ENCODE measurements around the gene C22orf15. TPM values are rescaled to one million over a fixed set of nuclear protein-coding genes. Genes with fewer than 3 reads are reported as not detected.

The C22orf15 gene
- total RNA-seq, 1 donor from 2014 or later, result 5.9 TPM

- intact Hi-C loops (cut with DNase I), result no loop called here
- ATAC-seq, result no peak
- H3K27ac ChIP-seq, result no peak overlapping the region
- DNase-seq, result no peak
- H3K36me3 ChIP-seq, result no peaks in the 10 kb centered on the region
- H3K27me3 ChIP-seq (ENCODE audit: low read depth), result no peaks in the 10 kb centered on the region
- no peak for TF ChIP-seq CTCF (IDR thresholded peaks at IDR 0.05)
- peaks cover 36% of the 10 kb centered on the region for H3K4me1 ChIP-seq
- no peak overlapping the region for H3K4me3 ChIP-seq
- H3K9me3 ChIP-seq, result no peaks in the 10 kb centered on the region
Observed at GRCh38 chr22:23764899-23765881, 2.4 kb downstream of the C22orf15 start.

- H3K4me1 ChIP-seq, result peaks cover 52% of the 10 kb centered on the region
- TF ChIP-seq CTCF (IDR thresholded peaks at IDR 0.05), result no peak
- peak overlapping the region; percentile 75 for H3K27ac ChIP-seq
- intact Hi-C loops (cut with DNase I), result no loop called here
- H3K27me3 ChIP-seq (ENCODE audit: low read depth), result no peaks in the 10 kb centered on the region
- no peaks in the 10 kb centered on the region for H3K9me3 ChIP-seq
- no peaks in the 10 kb centered on the region for H3K36me3 ChIP-seq
- DNase-seq, result no peak
- H3K4me3 ChIP-seq, result peak overlapping the region; percentile 69
- ATAC-seq, result peak; percentile 1 to 3
Observed at GRCh38 chr22:23767303-23767672, 4.5 kb downstream of the C22orf15 start.

GRCh38 chr22:23767673-23768548 lies 5.1 kb downstream of the C22orf15 start, which contains the start of gene CHCHD10:
Gene CHCHD10 (minus strand): TSS chr22:23767972. CDS start chr22:23767874, 98 bp downstream.
- H3K4me1 ChIP-seq, result peaks cover 51% of the 10 kb centered on the region
- ATAC-seq, result peak; percentile 88
- peak; percentile 89 for DNase-seq
- intact Hi-C loops (cut with DNase I), result no loop called here
- H3K36me3 ChIP-seq, result no peaks in the 10 kb centered on the region
- H3K9me3 ChIP-seq, result no peaks in the 10 kb centered on the region
- no peaks in the 10 kb centered on the region for H3K27me3 ChIP-seq (ENCODE audit: low read depth)
- H3K27ac ChIP-seq, result peak within 1 kb of the TSS; percentile 75
- TF ChIP-seq CTCF (IDR thresholded peaks at IDR 0.05), result peak; percentile 77
- peak within 1 kb of the TSS; percentile 69 for H3K4me3 ChIP-seq

GRCh38 chr22:23769321-23769965 lies 6.7 kb downstream of the C22orf15 start:
- H3K36me3 ChIP-seq, result no peaks in the 10 kb centered on the region
- no peak for TF ChIP-seq CTCF (IDR thresholded peaks at IDR 0.05)
- no peak for ATAC-seq
- no peaks in the 10 kb centered on the region for H3K9me3 ChIP-seq
- peaks cover 48% of the 10 kb centered on the region for H3K4me1 ChIP-seq
- no peaks in the 10 kb centered on the region for H3K27me3 ChIP-seq (ENCODE audit: low read depth)
- H3K27ac ChIP-seq, result no peak overlapping the region
- no peak overlapping the region for H3K4me3 ChIP-seq
- DNase-seq, result no peak
- intact Hi-C loops (cut with DNase I), result no loop called here

- intact Hi-C loops (cut with DNase I), result no loop called here
- H3K4me3 ChIP-seq, result peak overlapping the region; percentile 55
Observed at GRCh38 chr22:23772315-23772648, 9.5 kb downstream of the C22orf15 start.

More at GRCh38 chr22:23772315-23772648, 9.5 kb downstream of the C22orf15 start:
- Histone ChIP-seq H3K36me3 (no peaks in the 10 kb centered on the region), H3K4me1 (peaks cover 49% of the 10 kb centered on the region), H3K9me3 (no peaks in the 10 kb centered on the region), H3K27me3 (ENCODE audit: low read depth) (no peaks in the 10 kb centered on the region), H3K27ac (no peak overlapping the region)
- DNase-seq (no peak), ATAC-seq (no peak)
- no peak for TF ChIP-seq CTCF (IDR thresholded peaks at IDR 0.05)
